RWPE1 (cell line): ENCODE data around the gene APOM.

ENCODE experiments used
- CTCF ChIA-PET: fragments of 350-600 bp; sonication (Branson Sonifier 250); formaldehyde crosslinking; extraction: SDS; loops from one replicate; lab custom pipeline; 2021; lab: Yijun Ruan, JAX
- POLR2A ChIA-PET: fragments of 400-600 bp; formaldehyde crosslinking; extraction: SDS; loops from one replicate; lab custom pipeline; 2020; ENCODE audit warnings: antibody characterized with exemption; ENCODE audit not compliant: low non-redundant PET; lab: Yijun Ruan, JAX
- DNase-seq: peaks from one replicate; pipeline ENCODE4 v3.0.0; 2012; ENCODE audit warnings: low spot score
- H3K27ac ChIP-seq: fragments of 450-650 bp; 2 replicates; pipeline ENCODE4 v1.5.1; 2017
- CTCF ChIP-seq: fragments of 450-650 bp; conservative IDR thresholded peaks from 2 replicates; pipeline ENCODE4 v1.5.1; 2017; ENCODE audit warnings: low read depth, mild to moderate bottlenecking

The APOM gene

GRCh38 chr6:31686483-31686882 lies 30.8 kb downstream of the APOM start:
- ChIA-PET POLR2A (no interaction called here), CTCF (no interaction called here)
- no peak for DNase-seq
- H3K27ac ChIP-seq: peak overlapping the region; percentile 20; the same call in 1 of the 2 replicates
- no peak for TF ChIP-seq CTCF

- no peak for DNase-seq
- ChIA-PET CTCF (no interaction called here), POLR2A (interaction anchor here (0.6 kb wide), 1 partner anchor 293 kb away, joined by 5 read pairs; no protein-coding TSS in a partner anchor)
- peak overlapping the region; percentile 5; the same call in 1 of the 2 replicates for H3K27ac ChIP-seq
- no peak for TF ChIP-seq CTCF
Observed at GRCh38 chr6:31687321-31687720, 31.6 kb downstream of the APOM start.

GRCh38 chr6:31687860-31688693 lies 32.4 kb downstream of the APOM start:
- CTCF ChIA-PET: no interaction called here
- POLR2A ChIA-PET: interaction anchor here (0.6 kb wide), 1 partner anchor 292 kb away, joined by 5 read pairs; no protein-coding TSS in a partner anchor
- TF ChIP-seq CTCF: no peak
- no peak for DNase-seq
- peak overlapping the region; percentile 5 for H3K27ac ChIP-seq

GRCh38 chr6:31689249-31690110 lies 33.8 kb downstream of the APOM start:
- DNase-seq: no peak
- ChIA-PET POLR2A (no interaction called here), CTCF (interaction anchor here (0.6 kb wide), 1 partner anchor 10 kb away, joined by 3 read pairs; no protein-coding TSS in a partner anchor)

GRCh38 chr6:31690231-31691077 lies 34.8 kb downstream of the APOM start:
- ChIA-PET CTCF (interaction anchor here (0.6 to 1.0 kb wide), 5 partner anchors 11 to 192 kb away, joined by 3 to 5 read pairs (median 4); partner anchors contain the start of gene LY6G6C), POLR2A (no interaction called here)
- H3K27ac ChIP-seq: peak overlapping the region; percentile 52
- no peak for TF ChIP-seq CTCF
- DNase-seq: no peak

More at GRCh38 chr6:31689249-31690110, 33.8 kb downstream of the APOM start:
- H3K27ac ChIP-seq: peak overlapping the region; percentile 52
- TF ChIP-seq CTCF: no peak; the same call in 1 of the 2 replicates
